IMR-90 (cell line): ENCODE measurements around the gene PRAC2. TPM values are rescaled to one million over a fixed set of nuclear protein-coding genes. Genes with fewer than 3 reads are reported as not detected.

Experiments
- ATAC-seq: fragments of 200-7000 bp; cut with Tn5 transposase; 2 replicates; pipeline ENCODE4 v1.9.1; 2020; ENCODE audit warnings: low read depth, mild to moderate bottlenecking, moderate library complexity
- BruUV-seq: library from RNA; stranded (reverse); fragments of 400-500 nt; replicated peaks from 2 replicates; lab custom pipeline; 2021; lab: Mats Ljungman, UMichigan
- CTCF ChIA-PET: fragments of 300-600 bp; formaldehyde crosslinking; extraction: SDS; loops from one replicate; lab custom pipeline; 2021; ENCODE audit warnings: antibody characterized with exemption; lab: Yijun Ruan, JAX
- POLR2A ChIA-PET: fragments of 300-600 bp; sonication (Branson Sonifier 250); formaldehyde crosslinking; loops from one replicate; lab custom pipeline; 2022; ENCODE audit warnings: antibody characterized with exemption; ENCODE audit not compliant: unreplicated experiment; lab: Charles Lee
- DNase-seq: peaks from one replicate; pipeline ENCODE4 v3.0.0; 2013
- H2AFZ ChIP-seq: replicated peaks from 2 replicates; pipeline ENCODE3; 2013; ENCODE audit warnings: low read length, mild to moderate bottlenecking; ENCODE audit not compliant: poor library complexity
- H2AK5ac ChIP-seq: 2 replicates; pipeline ENCODE4 v1.6.1; 2013; ENCODE audit warnings: low read depth, low read length, inconsistent platforms
- H2AK9ac ChIP-seq: replicated peaks from 2 replicates; pipeline ENCODE3; 2013; ENCODE audit warnings: mild to moderate bottlenecking, low read depth, low read length, moderate library complexity; ENCODE audit not compliant: poor library complexity
- H2BK120ac ChIP-seq: 2 replicates; pipeline ENCODE4 v1.6.1; 2013; ENCODE audit warnings: low read depth, low read length, inconsistent platforms
- H2BK15ac ChIP-seq: 3 replicates; pipeline ENCODE4 v1.6.1; 2013; ENCODE audit warnings: low read depth, low read length, inconsistent platforms
- H2BK20ac ChIP-seq: 2 replicates; pipeline ENCODE4 v1.6.1; 2013; ENCODE audit warnings: low read depth, mild to moderate bottlenecking, inconsistent platforms, low read length, moderate library complexity
- H2BK5ac ChIP-seq: 2 replicates; pipeline ENCODE4 v1.6.1; 2013; ENCODE audit warnings: mild to moderate bottlenecking, low read depth, low read length, inconsistent platforms; ENCODE audit not compliant: poor library complexity, severe bottlenecking
- H3K14ac ChIP-seq: replicated peaks from 2 replicates; pipeline ENCODE4 v1.6.1; 2013; ENCODE audit warnings: low read depth, low read length, inconsistent platforms
- H3K18ac ChIP-seq: 2 replicates; pipeline ENCODE4 v1.6.1; 2013; ENCODE audit warnings: low read depth, low read length, control low read depth
- H3K23ac ChIP-seq: 2 replicates; pipeline ENCODE4 v1.6.1; 2013; ENCODE audit warnings: low read depth, low read length, inconsistent platforms
- H3K27ac ChIP-seq: 2 replicates; pipeline ENCODE4 v1.5.1; 2013; ENCODE audit warnings: mild to moderate bottlenecking, control low read depth, low read length; ENCODE audit not compliant: insufficient read depth
- H3K27me3 ChIP-seq: 2 replicates; pipeline ENCODE4 v1.6.1; 2013; ENCODE audit warnings: low read length; ENCODE audit not compliant: control insufficient read depth, insufficient read depth
- H3K36me3 ChIP-seq: 2 replicates; pipeline ENCODE4 v1.6.1; 2013; ENCODE audit warnings: low read length, mixed read lengths; ENCODE audit not compliant: control insufficient read depth, insufficient read depth
- H3K4ac ChIP-seq: 2 replicates; pipeline ENCODE4 v1.6.1; 2013; ENCODE audit warnings: low read depth, low read length, inconsistent platforms
- H3K4me1 ChIP-seq: 2 replicates; pipeline ENCODE4 v1.6.1; 2013; ENCODE audit warnings: low read length, mixed read lengths; ENCODE audit not compliant: control insufficient read depth, insufficient read depth
- H3K4me2 ChIP-seq: 2 replicates; pipeline ENCODE4 v1.6.1; 2013; ENCODE audit warnings: low read depth, mild to moderate bottlenecking, control low read depth, low read length, moderate library complexity
- H3K4me3 ChIP-seq: 2 replicates; pipeline ENCODE4 v1.5.1; 2013; ENCODE audit warnings: low read depth, mild to moderate bottlenecking, control low read depth, low read length, moderate library complexity; ENCODE audit not compliant: insufficient read depth
- H3K56ac ChIP-seq: 2 replicates; pipeline ENCODE4 v1.6.1; 2013; ENCODE audit warnings: low read length, inconsistent platforms; ENCODE audit not compliant: insufficient read depth; ENCODE audit errors: extremely low read depth
- H3K79me1 ChIP-seq, 2 experiments: 2 replicates each; pipeline ENCODE4 v1.6.1; 2013; ENCODE audit warnings: low read length in 2 of 2, inconsistent platforms in 1 of 2, low read depth in 1 of 2
- H3K9ac ChIP-seq: 2 replicates; pipeline ENCODE4 v1.6.1; 2013; ENCODE audit warnings: low read depth, low read length, control low read depth
- H3K9me1 ChIP-seq: 2 replicates; pipeline ENCODE4 v1.6.1; 2013; ENCODE audit warnings: low read length, inconsistent platforms; ENCODE audit not compliant: insufficient read depth
- H3K9me3 ChIP-seq: 2 replicates; pipeline ENCODE4 v1.6.1; 2013; ENCODE audit warnings: low read length; ENCODE audit not compliant: control insufficient read depth, insufficient read depth
- H4K20me1 ChIP-seq: 2 replicates; pipeline ENCODE4 v1.6.1; 2013; ENCODE audit warnings: low read length, inconsistent platforms; ENCODE audit not compliant: insufficient read depth
- H4K5ac ChIP-seq: 2 replicates; pipeline ENCODE4 v1.6.1; 2013; ENCODE audit warnings: mild to moderate bottlenecking, low read depth, low read length, control low read depth
- H4K8ac ChIP-seq, 2 experiments: 2 replicates each; pipeline ENCODE4 v1.6.1; 2013; ENCODE audit warnings: low read depth in 2 of 2, low read length in 2 of 2, control low read depth in 1 of 2, inconsistent platforms in 1 of 2
- H4K91ac ChIP-seq: 2 replicates; pipeline ENCODE4 v1.6.1; 2013; ENCODE audit warnings: low read depth, low read length, inconsistent platforms; ENCODE audit not compliant: insufficient read depth
- BHLHE40 ChIP-seq: fragments of 150-350 bp; IDR thresholded peaks from 2 replicates; pipeline ENCODE4 v1.6.1; 2016; ENCODE audit warnings: mild to moderate bottlenecking, low read depth, low read length
- CEBPB ChIP-seq: IDR thresholded peaks from 2 replicates; pipeline ENCODE4 v1.6.1; 2012; ENCODE audit warnings: low read depth, low read length, improper control_type of control experiment
- CHD1 ChIP-seq: IDR thresholded peaks from 2 replicates; pipeline ENCODE4 v1.6.1; 2012; ENCODE audit warnings: low read depth, low read length, improper control_type of control experiment
- CTCF ChIP-seq: conservative IDR thresholded peaks from 2 replicates; pipeline ENCODE4 v1.5.1; 2012; ENCODE audit warnings: mild to moderate bottlenecking, low read depth, low read length, improper control_type of control experiment
- ELK1 ChIP-seq: fragments of 150-350 bp; IDR thresholded peaks from 2 replicates; pipeline ENCODE4 v1.6.1; 2016; ENCODE audit warnings: low read depth, mild to moderate bottlenecking, low read length, moderate library complexity, borderline replicate concordance
- FOS ChIP-seq: fragments of 150-350 bp; IDR thresholded peaks from 2 replicates; pipeline ENCODE4 v1.6.1; 2016; ENCODE audit warnings: low read depth, low read length
- MAFK ChIP-seq: IDR thresholded peaks from 2 replicates; pipeline ENCODE4 v1.6.1; 2012; ENCODE audit warnings: low read depth, low read length, improper control_type of control experiment
- RAD21 ChIP-seq: IDR thresholded peaks from 2 replicates; pipeline ENCODE4 v1.6.1; 2012; ENCODE audit warnings: low read length, improper control_type of control experiment
- RFX5 ChIP-seq: IDR thresholded peaks from 2 replicates; pipeline ENCODE4 v1.8.0; 2012; ENCODE audit warnings: low read depth, mild to moderate bottlenecking, low read length, moderate library complexity
- SMC3 ChIP-seq: fragments of 150-350 bp; IDR thresholded peaks from 2 replicates; pipeline ENCODE4 v1.6.1; 2016; ENCODE audit warnings: low read depth, mild to moderate bottlenecking, antibody characterized with exemption, low read length, moderate library complexity
- WGBS, 2 experiments: methylation state at CpG; one replicate each; pipeline versions ENCODE4 v1.1.5 to v1.1.7; 2013; ENCODE audit warnings: missing lambda C conversion rate in 2 of 2; ENCODE audit not compliant: insufficient read length in 1 of 2; ENCODE audit errors: extremely low coverage in 2 of 2; 5-methylcytosine and 5-hydroxymethylcytosine counted together
- dilution Hi-C: fragments of 300-500 bp; cut with HindIII; formaldehyde crosslinking; loops from one replicate; pipeline ENCODE4 v1.14.3; 2018; ENCODE audit warnings: low sequenced_read_pairs; ENCODE audit not compliant: unreplicated experiment
- in situ Hi-C: fragments of 300-500 bp; cut with MboI; formaldehyde crosslinking; loops from 3 replicates; pipeline ENCODE4 v1.14.3; 2019; ENCODE audit warnings: low sequenced_read_pairs, inconsistent platforms, mixed read lengths
- intact Hi-C: fragments of 100-400 bp; cut with micrococcal nuclease; formaldehyde crosslinking; loops from 2 replicates; pipeline ENCODE4 v1.10.0; 2022
- polyA plus RNA-seq, 3 experiments: library from polyadenylated mRNA; depleted of rRNA; stranded (reverse); fragments of >200 nt; gene quantifications; 2 replicates each; pipeline ENCODE4 v1.2.3, GENCODE V29; 2012; ENCODE audit warnings: low replicate concordance in 1 of 3
- total RNA-seq: library from RNA; depleted of rRNA; stranded (reverse); fragments of >200 nt; gene quantifications from 2 replicates; pipeline ENCODE4 v1.2.3, GENCODE V29; 2012

Gene PRAC2
- total and polyA plus RNA-seq, 2 of the 4 experiments (the other 2 are of a cell fraction) = not detected

DNA sequence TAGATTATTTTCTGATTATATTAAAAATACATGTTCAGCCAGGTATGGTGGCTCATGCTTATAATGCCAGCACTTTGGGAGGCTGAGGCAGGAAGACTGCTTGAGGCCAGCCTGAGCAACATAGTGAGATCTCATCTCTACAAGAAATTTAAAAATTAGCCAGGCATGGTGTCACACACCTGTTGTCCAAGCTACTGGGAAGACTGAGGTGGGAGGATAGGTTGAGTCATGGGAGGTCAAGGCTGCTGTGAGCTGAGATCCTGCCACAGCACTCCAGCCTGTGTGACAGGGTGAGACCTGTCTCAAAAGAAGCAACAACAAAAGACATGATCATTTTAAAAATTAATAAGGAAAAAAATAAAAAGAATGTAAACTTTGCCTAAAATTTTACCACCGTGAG, 41.4 kb upstream of the PRAC2 start:
- no peak overlapping the region for H2BK15ac ChIP-seq
- no peak overlapping the region for H2BK120ac ChIP-seq
- ATAC-seq (no peak), DNase-seq (no peak)
- BruUV-seq = no TSS peak
- ChIA-PET POLR2A (no interaction called here), CTCF (interaction anchor here (1.0 kb wide), 1 partner anchor 109 kb away, joined by 3 read pairs; no protein-coding TSS in a partner anchor)
- no peaks in the 10 kb centered on the region for H3K4me1 ChIP-seq
- no peak overlapping the region for H3K9ac ChIP-seq
- no peak overlapping the region for H3K4me2 ChIP-seq
- H4K20me1 ChIP-seq = no peaks in the 10 kb centered on the region
- H3K27me3 ChIP-seq = peaks cover 63% of the 10 kb centered on the region
- H3K56ac ChIP-seq = no peak overlapping the region
- H4K5ac ChIP-seq = no peak overlapping the region
- H3K18ac ChIP-seq = no peak overlapping the region
- no peak overlapping the region for H2BK5ac ChIP-seq
- no CpG with 5 or more reads among the region's 1 CpG for WGBS, 2 experiments
- no peak overlapping the region for H3K4me3 ChIP-seq
- H4K91ac ChIP-seq = no peak overlapping the region
- H3K27ac ChIP-seq = no peak overlapping the region
- H3K4ac ChIP-seq = no peak overlapping the region
- H3K9me1 ChIP-seq = no peaks in the 10 kb centered on the region
- no peaks in the 10 kb centered on the region for H3K36me3 ChIP-seq
- H2BK20ac ChIP-seq = no peak overlapping the region
- no peaks in the 10 kb centered on the region for H3K9me3 ChIP-seq
- H2AFZ ChIP-seq = no peak overlapping the region
- TF ChIP-seq CEBPB = no peak
- TF ChIP-seq ELK1 = no peak
- no peak for TF ChIP-seq BHLHE40
- no peak for TF ChIP-seq CTCF
- no peak for TF ChIP-seq SMC3
- no peak for TF ChIP-seq MAFK
- TF ChIP-seq CHD1 = no peak
- no peak for TF ChIP-seq FOS
- no peak for TF ChIP-seq RFX5
- no peak for TF ChIP-seq RAD21
- H4K8ac ChIP-seq = no peak overlapping the region
- no peak overlapping the region for H3K23ac ChIP-seq
- no peaks in the 10 kb centered on the region for H3K79me1 ChIP-seq
- no peak overlapping the region for H2AK9ac ChIP-seq
- dilution Hi-C loops = no loop called here
- intact Hi-C loops = no loop called here
- H2AK5ac ChIP-seq = no peak overlapping the region
- in situ Hi-C loops = no loop called here
- no peak overlapping the region for H3K14ac ChIP-seq
